Caco-2 (cell line): ENCODE results near the gene DNALI1. TPM values are rescaled to one million over a fixed set of nuclear protein-coding genes. Genes with fewer than 3 reads are reported as not detected.

ENCODE experiments used
- BruUV-seq: library from RNA; stranded (reverse); fragments of 400-500 nt; replicated peaks from 2 replicates; lab custom pipeline; 2021; lab: Mats Ljungman, UMichigan
- CTCF ChIA-PET: fragments of 300-600 bp; sonication (Branson Sonifier 250); formaldehyde crosslinking; loops from one replicate; lab custom pipeline; 2022; ENCODE audit warnings: antibody characterized with exemption; lab: Charles Lee
- POLR2A ChIA-PET: fragments of 300-600 bp; sonication (Branson Sonifier 250); formaldehyde crosslinking; loops from one replicate; lab custom pipeline; 2022; ENCODE audit warnings: antibody characterized with exemption; lab: Charles Lee
- DNase-seq, 2 experiments: peaks; one replicate each; pipeline versions ENCODE4 v3.0.0 to v3.0.0-alpha.2; 2020 to 2022
- H3K27me3 ChIP-seq: replicated peaks from 2 replicates; pipeline ENCODE4 v1.6.0; 2011; ENCODE audit warnings: low read length; ENCODE audit not compliant: control insufficient read depth, insufficient read depth
- H3K36me3 ChIP-seq: 2 replicates; pipeline ENCODE4 v1.5.1; 2011; ENCODE audit warnings: low read length; ENCODE audit not compliant: control insufficient read depth, insufficient read depth
- H3K4me1 ChIP-seq: fragments of 250-450 bp; sonication (Bioruptor Pico); 2 replicates; pipeline ENCODE4 v1.5.1; 2020; ENCODE audit warnings: mild to moderate bottlenecking
- H3K4me3 ChIP-seq: 2 replicates; pipeline ENCODE4 v1.5.1; 2011; ENCODE audit warnings: low read depth, mild to moderate bottlenecking, control low read depth, low read length
- H3K9me3 ChIP-seq: fragments of 250-450 bp; sonication (Bioruptor Pico); 2 replicates; pipeline ENCODE4 v1.5.1; 2020; ENCODE audit warnings: mild to moderate bottlenecking, moderate library complexity
- H3K27ac Mint-ChIP-seq: one replicate; pipeline ENCODE4 v1.8.0; 2022; ENCODE audit warnings: mixed read lengths; ENCODE audit not compliant: unreplicated experiment
- H3K27me3 Mint-ChIP-seq: one replicate; pipeline ENCODE4 v1.8.0; 2022; ENCODE audit warnings: mixed read lengths; ENCODE audit not compliant: insufficient read depth, unreplicated experiment
- H3K36me3 Mint-ChIP-seq: one replicate; pipeline ENCODE4 v1.8.0; 2022; ENCODE audit warnings: mild to moderate bottlenecking, mixed read lengths; ENCODE audit not compliant: insufficient read depth, unreplicated experiment
- H3K4me1 Mint-ChIP-seq: one replicate; pipeline ENCODE4 v1.8.0; 2022; ENCODE audit warnings: low read depth, mixed read lengths; ENCODE audit not compliant: unreplicated experiment
- H3K4me3 Mint-ChIP-seq: one replicate; pipeline ENCODE4 v1.8.0; 2022; ENCODE audit warnings: mild to moderate bottlenecking, moderate library complexity, mixed read lengths; ENCODE audit not compliant: unreplicated experiment
- H3K9me3 Mint-ChIP-seq: one replicate; pipeline ENCODE4 v1.8.0; 2022; ENCODE audit warnings: mixed read lengths; ENCODE audit not compliant: unreplicated experiment
- CTCF ChIP-seq, 2 experiments: fragments of 200-600 bp in 1 of 2; IDR thresholded peaks; 1 replicate in 1 of 2; 2 replicates in 1 of 2; pipeline versions ENCODE4 v1.5.1 to v1.8.0; 2011 to 2022; ENCODE audit warnings: antibody characterized with exemption in 1 of 2, control low read depth in 1 of 2, inconsistent platforms in 1 of 2, low read depth in 1 of 2, low read length in 1 of 2, mild to moderate bottlenecking in 1 of 2, moderate library complexity in 1 of 2; ENCODE audit not compliant: insufficient read depth in 1 of 2, severe bottlenecking in 1 of 2, unreplicated experiment in 1 of 2
- intact Hi-C: fragments of 100-400 bp; cut with micrococcal nuclease; formaldehyde crosslinking; loops from one replicate; pipeline ENCODE4 v1.10.0; 2022; ENCODE audit not compliant: unreplicated experiment
- total RNA-seq: library from RNA; stranded (reverse); gene quantifications from 2 replicates; pipeline ENCODE4 v1.2.3, GENCODE V29; 2022

DNALI1 gene
- total RNA-seq, 1 experiment from 2014 or later = 0.27 TPM

GRCh38 chr1:37514350-37515184 is 42.2 kb upstream of the DNALI1 start, which contains the start of gene MEAF6:
MEAF6 (minus strand) TSS chr1:37514766; CDS start chr1:37514746, 20 bp downstream.
- no peaks in the 10 kb centered on the region for H3K9me3 ChIP-seq
- intact Hi-C loops = loop anchor here (2.0 kb wide), 1 partner anchor 20 kb away; no protein-coding TSS in a partner anchor
- H3K27me3 ChIP-seq = no peaks in the 10 kb centered on the region
- DNase-seq = peak; percentile 69 to 84
- ChIA-PET POLR2A (interaction anchor here (0.6 to 1.6 kb wide), 7 partner anchors 27 to 1485 kb away, joined by 3 to 6 read pairs (median 4); partner anchors contain the start of genes SNIP1 and ZC3H12A), CTCF (interaction anchor here (0.5 to 1.7 kb wide), 8 partner anchors 11 to 1492 kb away, joined by 3 to 6 read pairs (median 4); partner anchors contain the start of genes GNL2 and POU3F1)
- Mint-ChIP-seq H3K27me3 (no peaks in the 10 kb centered on the region), H3K4me3 (peak within 1 kb of the TSS; percentile 84), H3K36me3 (peaks cover 11% of the 10 kb centered on the region), H3K4me1 (peaks cover 14% of the 10 kb centered on the region), H3K9me3 (no peaks in the 10 kb centered on the region), H3K27ac (peak within 1 kb of the TSS; percentile 84)
- no TSS peak for BruUV-seq
- TF ChIP-seq CTCF (IDR thresholded peaks at IDR 0.05; ENCODE audit: insufficient read depth in 1 of 2, low read depth in 1 of 2, low read length in 1 of 2, severe bottlenecking in 1 of 2, unreplicated experiment in 1 of 2) = peak in 1 of 2 experiments; percentile 68
- H3K36me3 ChIP-seq = no peaks in the 10 kb centered on the region
- peak within 1 kb of the TSS; percentile 69 for H3K4me3 ChIP-seq
- peaks cover 10% of the 10 kb centered on the region; the same call in 1 of the 2 replicates for H3K4me1 ChIP-seq

GRCh38 chr1:37515185-37516034 is 41.3 kb upstream of the DNALI1 start:
- Mint-ChIP-seq H3K27me3 (no peaks in the 10 kb centered on the region), H3K27ac (peak overlapping the region; percentile 84), H3K9me3 (no peaks in the 10 kb centered on the region), H3K4me3 (peak overlapping the region; percentile 84), H3K4me1 (peaks cover 14% of the 10 kb centered on the region), H3K36me3 (peaks cover 11% of the 10 kb centered on the region)
- CTCF ChIA-PET = interaction anchor here (0.5 to 1.7 kb wide), 7 partner anchors 12 to 531 kb away, joined by 3 to 6 read pairs (median 4); partner anchors contain the start of genes GNL2 and POU3F1
- intact Hi-C loops = loop anchor here (2.0 kb wide), 1 partner anchor 19 kb away; no protein-coding TSS in a partner anchor
- Histone ChIP-seq H3K9me3 (no peaks in the 10 kb centered on the region), H3K36me3 (no peaks in the 10 kb centered on the region), H3K4me3 (peak overlapping the region; percentile 69), H3K4me1 (peaks cover 10% of the 10 kb centered on the region; the same call in 1 of the 2 replicates), H3K27me3 (no peaks in the 10 kb centered on the region)
- POLR2A ChIA-PET = interaction anchor here (0.7 to 1.6 kb wide), 4 partner anchors 28 to 175 kb away, joined by 3 to 6 read pairs (median 4); partner anchors contain the start of gene SNIP1
- BruUV-seq = TSS peak; percentile 93
- no peak for DNase-seq
- no peak for TF ChIP-seq CTCF (IDR thresholded peaks at IDR 0.05; ENCODE audit: insufficient read depth in 1 of 2, low read depth in 1 of 2, low read length in 1 of 2, severe bottlenecking in 1 of 2, unreplicated experiment in 1 of 2)
